NB4 (cell line): ENCODE data around the gene RAB3IL1.

Source experiments
- DNase-seq: peaks from one replicate; pipeline ENCODE4 v3.0.0; 2010; ENCODE audit warnings: low read depth
- H3K4me3 ChIP-seq: one replicate; pipeline ENCODE4 v1.5.1; 2011; ENCODE audit warnings: mild to moderate bottlenecking, low read depth, low read length, moderate library complexity
- MYC ChIP-seq: IDR thresholded peaks from 2 replicates; pipeline ENCODE4 v1.6.1; 2011; ENCODE audit warnings: low read depth, low read length
- POLR2A ChIP-seq: IDR thresholded peaks from 2 replicates; pipeline ENCODE4 v1.6.1; 2011; ENCODE audit warnings: mild to moderate bottlenecking; ENCODE audit not compliant: insufficient read length; ENCODE audit errors: extremely low read depth
- TF ChIP-seq, protein P1 (sequence below): IDR thresholded peaks from one replicate; pipeline ENCODE4 v1.5.1; 2012; ENCODE audit warnings: low read depth, low read length
- TF ChIP-seq, protein P2 (sequence below): IDR thresholded peaks from 2 replicates; pipeline ENCODE4 v1.6.1; 2011; ENCODE audit warnings: low read depth, low read length

RAB3IL1 gene

DNA sequence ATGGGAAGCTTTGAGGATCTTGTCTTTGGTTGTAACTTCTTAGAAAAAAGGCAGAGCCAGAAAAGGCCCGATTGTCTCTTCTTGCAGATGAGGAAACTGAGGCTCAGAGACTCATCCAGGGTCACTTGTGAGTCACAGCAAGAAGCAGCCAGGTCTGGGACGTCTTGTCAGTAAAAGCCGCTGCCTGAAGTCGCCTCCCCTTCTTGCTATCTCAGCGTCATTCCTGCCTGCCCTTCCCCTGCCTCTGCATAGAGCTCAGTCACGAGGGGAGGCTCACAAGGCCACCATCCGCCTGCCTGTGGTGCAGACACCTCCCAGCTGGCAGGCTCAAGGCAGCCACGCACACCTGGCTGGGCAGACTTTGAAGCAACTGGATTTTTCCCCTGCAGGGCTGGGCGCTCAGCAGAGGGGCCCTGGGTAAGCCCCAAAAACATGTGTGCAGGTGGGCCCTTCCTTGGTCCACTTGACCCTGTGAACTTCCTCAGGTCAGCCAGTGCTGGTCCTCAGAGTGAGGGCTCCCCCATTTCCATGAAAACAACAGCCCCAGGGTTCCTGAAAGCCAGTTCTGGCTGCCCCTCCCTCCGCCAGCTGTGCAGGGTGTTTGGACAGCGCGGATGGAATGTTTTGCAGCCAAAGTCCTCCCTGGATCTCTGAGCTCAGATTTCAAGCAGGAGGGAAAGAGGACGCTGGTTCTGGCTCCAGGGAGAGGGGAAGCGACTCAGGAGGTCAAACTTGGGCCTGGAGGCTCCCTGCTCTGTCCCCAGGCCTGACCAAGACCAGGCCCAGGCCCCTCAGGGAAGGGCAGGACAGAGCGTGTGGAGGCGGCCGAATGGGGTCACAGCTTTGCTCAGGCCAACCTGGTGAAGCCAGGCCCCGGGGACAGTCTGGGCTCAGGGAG, 6.0 kb upstream of the RAB3IL1 start:
- no peak for DNase-seq
- H3K4me3 ChIP-seq: no peak overlapping the region

DNA sequence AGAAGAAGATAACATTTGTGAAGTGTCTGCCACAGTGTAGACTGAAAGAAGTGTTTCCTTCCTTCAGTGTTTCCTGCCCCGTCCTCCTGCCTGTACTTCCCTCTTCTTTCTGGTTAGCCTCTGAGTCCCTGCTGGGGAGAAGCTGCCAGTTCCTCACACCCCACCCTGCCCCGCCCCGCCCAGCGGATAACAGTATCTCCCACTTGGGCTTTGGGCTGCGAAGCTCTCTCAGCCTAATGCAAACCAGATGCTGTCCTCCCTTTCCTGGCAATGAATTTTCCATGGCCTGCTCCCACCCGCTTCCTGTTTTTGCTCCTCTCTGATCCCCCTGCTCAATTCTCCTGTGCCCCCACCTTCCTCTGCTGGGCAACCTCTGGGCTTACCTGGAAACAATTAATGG, 5.2 kb upstream of the RAB3IL1 start:
- peak; percentile 71 for DNase-seq
- no peak overlapping the region for H3K4me3 ChIP-seq
- no peak for TF ChIP-seq MYC
- TF ChIP-seq POLR2A: no peak
- TF ChIP-seq, protein P1, sequence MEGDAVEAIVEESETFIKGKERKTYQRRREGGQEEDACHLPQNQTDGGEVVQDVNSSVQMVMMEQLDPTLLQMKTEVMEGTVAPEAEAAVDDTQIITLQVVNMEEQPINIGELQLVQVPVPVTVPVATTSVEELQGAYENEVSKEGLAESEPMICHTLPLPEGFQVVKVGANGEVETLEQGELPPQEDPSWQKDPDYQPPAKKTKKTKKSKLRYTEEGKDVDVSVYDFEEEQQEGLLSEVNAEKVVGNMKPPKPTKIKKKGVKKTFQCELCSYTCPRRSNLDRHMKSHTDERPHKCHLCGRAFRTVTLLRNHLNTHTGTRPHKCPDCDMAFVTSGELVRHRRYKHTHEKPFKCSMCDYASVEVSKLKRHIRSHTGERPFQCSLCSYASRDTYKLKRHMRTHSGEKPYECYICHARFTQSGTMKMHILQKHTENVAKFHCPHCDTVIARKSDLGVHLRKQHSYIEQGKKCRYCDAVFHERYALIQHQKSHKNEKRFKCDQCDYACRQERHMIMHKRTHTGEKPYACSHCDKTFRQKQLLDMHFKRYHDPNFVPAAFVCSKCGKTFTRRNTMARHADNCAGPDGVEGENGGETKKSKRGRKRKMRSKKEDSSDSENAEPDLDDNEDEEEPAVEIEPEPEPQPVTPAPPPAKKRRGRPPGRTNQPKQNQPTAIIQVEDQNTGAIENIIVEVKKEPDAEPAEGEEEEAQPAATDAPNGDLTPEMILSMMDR: no peak
- TF ChIP-seq, protein P2, sequence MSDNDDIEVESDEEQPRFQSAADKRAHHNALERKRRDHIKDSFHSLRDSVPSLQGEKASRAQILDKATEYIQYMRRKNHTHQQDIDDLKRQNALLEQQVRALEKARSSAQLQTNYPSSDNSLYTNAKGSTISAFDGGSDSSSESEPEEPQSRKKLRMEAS: no peak

More for the DNA sequence above, 6.0 kb upstream of the RAB3IL1 start:
- no peak for TF ChIP-seq POLR2A

DNA sequence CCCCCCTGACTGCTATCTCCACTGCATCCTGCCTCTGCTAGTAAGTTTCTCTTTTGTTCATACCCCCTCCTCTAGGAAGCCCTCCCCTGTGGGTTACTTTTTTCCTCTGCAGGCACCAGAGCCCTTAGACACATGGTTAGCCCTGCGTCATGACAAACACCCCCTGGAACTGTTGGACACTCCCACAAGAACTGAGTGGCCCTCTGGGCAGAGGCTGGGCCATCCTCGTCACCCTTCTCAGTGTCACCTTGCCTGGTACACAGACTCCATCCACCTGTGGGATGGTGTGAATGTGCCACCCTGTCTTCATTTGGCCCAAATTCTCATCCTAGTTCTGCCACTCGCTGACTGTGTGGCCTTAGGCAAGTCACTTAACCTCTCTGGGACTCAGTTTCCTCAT, 4.1 kb upstream of the RAB3IL1 start:
- TF ChIP-seq, protein P2: no peak
- TF ChIP-seq POLR2A (no peak), MYC (no peak)
- TF ChIP-seq, protein P1: no peak
- H3K4me3 ChIP-seq: no peak overlapping the region
- DNase-seq: no peak

DNA sequence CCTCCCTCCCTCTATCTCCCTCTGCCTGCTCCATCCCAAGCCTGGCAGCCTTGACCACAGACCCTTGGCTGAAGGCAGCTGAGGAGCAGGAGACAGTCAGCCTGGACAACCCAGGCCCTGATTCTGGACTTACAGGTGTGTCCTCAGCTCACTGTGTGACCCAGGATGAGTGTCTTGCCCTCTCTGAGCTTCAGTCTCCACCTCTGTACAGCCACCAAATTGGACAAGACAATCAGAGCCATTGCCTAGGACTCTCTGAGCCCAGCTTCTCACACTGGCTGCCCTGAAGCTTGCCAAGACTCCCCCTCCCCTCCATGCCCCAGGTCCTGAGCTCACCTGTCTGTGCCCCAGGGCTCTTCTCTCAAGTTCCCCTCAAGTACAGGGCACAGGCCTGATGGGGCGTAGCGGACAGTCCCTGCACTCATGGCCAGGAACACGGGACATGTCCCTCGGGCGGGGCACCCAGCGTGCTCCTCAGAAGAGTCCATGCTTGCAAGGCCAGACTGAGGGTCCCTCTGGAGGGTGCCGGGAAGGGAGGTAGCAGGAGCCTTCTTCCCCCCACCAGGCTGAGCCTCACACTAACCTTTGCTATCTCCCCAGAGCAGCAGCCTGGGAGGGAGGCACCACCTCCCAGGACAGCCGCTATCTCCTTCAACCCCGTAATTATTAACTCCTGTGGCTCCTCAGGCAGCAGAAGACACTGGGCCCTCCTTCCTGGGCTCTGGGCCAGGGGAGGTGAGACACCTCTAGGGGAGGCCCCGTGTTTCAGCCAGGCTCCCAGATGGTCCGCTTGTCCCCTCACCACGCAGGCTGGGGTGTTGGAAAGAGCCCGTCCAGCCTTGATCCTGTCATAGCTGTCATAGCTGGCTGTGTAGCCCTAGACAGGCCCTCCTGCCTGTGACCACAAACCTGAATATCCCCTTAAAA, 2.6 kb upstream of the RAB3IL1 start:
- no peak for DNase-seq
- no peak overlapping the region for H3K4me3 ChIP-seq
- TF ChIP-seq POLR2A: no peak
- TF ChIP-seq MYC: no peak
- TF ChIP-seq, protein P2: no peak
- TF ChIP-seq, protein P1: no peak

DNA sequence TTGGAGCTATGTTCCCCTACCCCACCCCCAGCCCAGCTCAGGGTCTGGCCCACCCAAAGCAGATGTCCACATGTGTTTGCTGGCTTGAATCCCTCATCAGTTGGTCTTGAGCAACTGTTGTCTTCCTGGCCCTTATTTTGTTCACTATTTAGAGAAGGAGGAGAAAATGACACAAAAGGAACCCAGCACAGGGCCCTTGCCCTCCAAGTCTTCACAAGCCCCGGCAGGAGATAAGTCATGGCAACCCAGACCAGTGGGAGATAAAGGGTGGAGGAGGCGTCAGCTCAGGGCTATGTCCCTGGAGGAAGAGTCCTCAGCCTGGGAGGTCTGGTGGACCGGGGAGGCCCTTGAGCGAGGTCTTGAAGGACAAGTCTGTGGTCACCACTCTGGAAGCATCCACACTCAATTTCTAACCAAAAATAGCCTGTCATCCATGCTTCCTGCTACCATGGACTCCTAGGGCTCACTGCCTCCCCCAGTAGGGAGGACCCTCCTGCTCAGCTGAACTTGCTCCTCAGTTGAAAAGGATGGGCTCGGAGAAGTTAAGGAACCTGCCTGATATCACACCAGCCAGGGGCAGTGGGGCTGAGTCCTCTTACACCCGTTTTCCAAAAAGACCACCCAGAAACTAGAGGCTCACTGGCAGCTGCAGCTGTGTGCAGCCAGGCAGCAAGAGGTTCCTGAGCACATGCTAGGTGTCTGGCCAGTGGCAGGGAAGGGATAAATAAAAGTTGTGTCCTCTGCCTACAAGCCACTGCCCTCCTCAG, 1.8 kb upstream of the RAB3IL1 start:
- TF ChIP-seq MYC (no peak), POLR2A (no peak)
- TF ChIP-seq, protein P2: no peak
- TF ChIP-seq, protein P1: no peak
- no peak overlapping the region for H3K4me3 ChIP-seq
- DNase-seq: no peak
